Neutrophil (primary cell): ENCODE data around the gene GPR31.

Experiments
- H3K27ac ChIP-seq: fragments of 200-600 bp; sonication (generic); 2 replicates; pipeline ENCODE4 v1.5.1; 2016; ENCODE audit warnings: mild to moderate bottlenecking, moderate library complexity
- H3K27me3 ChIP-seq: fragments of 200-600 bp; sonication (generic); 2 replicates; pipeline ENCODE4 v1.6.0; 2016; ENCODE audit warnings: mild to moderate bottlenecking
- H3K36me3 ChIP-seq: fragments of 200-600 bp; sonication (generic); 2 replicates; pipeline ENCODE4 v1.5.1; 2017
- H3K4me1 ChIP-seq, 2 experiments: fragments of 200-600 bp in 1 of 2; sonication (generic) in 1 of 2; 1 replicate in 1 of 2; 2 replicates in 1 of 2; pipeline versions ENCODE4 v1.5.1 to v1.6.1; 2013 to 2016; ENCODE audit warnings: low read depth in 1 of 2, low read length in 1 of 2, mild to moderate bottlenecking in 1 of 2, moderate library complexity in 1 of 2; ENCODE audit not compliant: control insufficient read depth in 1 of 2, insufficient read depth in 1 of 2
- H3K4me3 ChIP-seq, 2 experiments: fragments of 200-600 bp in 1 of 2; sonication (generic) in 1 of 2; 1 replicate in 1 of 2; 2 replicates in 1 of 2; pipeline ENCODE4 v1.5.1; 2013 to 2016; ENCODE audit warnings: low read depth in 1 of 2, low read length in 1 of 2, mild to moderate bottlenecking in 1 of 2, moderate library complexity in 1 of 2
- H3K9me3 ChIP-seq: fragments of 200-600 bp; sonication (generic); 2 replicates; pipeline ENCODE4 v1.5.1; 2016
- TF ChIP-seq, protein P1 (sequence below): fragments of 200-600 bp; sonication (generic); IDR thresholded peaks from 2 replicates; pipeline ENCODE4 v1.5.1; 2016; ENCODE audit warnings: antibody characterized with exemption

GPR31 gene

DNA sequence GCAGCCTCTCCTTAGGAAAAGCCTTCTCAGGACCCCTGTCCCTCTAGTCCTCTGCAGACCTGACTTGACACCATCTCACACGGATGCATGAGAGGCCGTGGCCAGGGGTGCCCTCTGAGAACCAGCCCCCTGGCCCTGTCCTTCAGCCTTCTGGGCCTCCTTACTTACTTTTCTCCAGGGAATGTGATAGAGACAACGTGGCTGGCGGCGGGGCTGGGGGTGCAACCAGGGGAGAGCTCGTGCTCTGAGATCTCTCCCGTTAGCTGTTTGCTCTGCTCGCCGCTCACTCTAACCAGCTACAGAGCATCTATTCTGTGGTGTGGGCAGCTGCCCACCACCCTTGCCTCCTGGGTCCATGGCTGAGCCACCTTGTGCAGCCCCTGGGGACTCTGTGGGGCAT, 14.7 kb downstream of the GPR31 start:
- Histone ChIP-seq H3K27me3 (peaks cover 18% of the 10 kb centered on the region), H3K9me3 (no peaks in the 10 kb centered on the region), H3K27ac (no peak overlapping the region), H3K4me1 (no peaks in the 10 kb centered on the region), H3K36me3 (no peaks in the 10 kb centered on the region), H3K4me3 (no peak overlapping the region)
- TF ChIP-seq, protein P1, sequence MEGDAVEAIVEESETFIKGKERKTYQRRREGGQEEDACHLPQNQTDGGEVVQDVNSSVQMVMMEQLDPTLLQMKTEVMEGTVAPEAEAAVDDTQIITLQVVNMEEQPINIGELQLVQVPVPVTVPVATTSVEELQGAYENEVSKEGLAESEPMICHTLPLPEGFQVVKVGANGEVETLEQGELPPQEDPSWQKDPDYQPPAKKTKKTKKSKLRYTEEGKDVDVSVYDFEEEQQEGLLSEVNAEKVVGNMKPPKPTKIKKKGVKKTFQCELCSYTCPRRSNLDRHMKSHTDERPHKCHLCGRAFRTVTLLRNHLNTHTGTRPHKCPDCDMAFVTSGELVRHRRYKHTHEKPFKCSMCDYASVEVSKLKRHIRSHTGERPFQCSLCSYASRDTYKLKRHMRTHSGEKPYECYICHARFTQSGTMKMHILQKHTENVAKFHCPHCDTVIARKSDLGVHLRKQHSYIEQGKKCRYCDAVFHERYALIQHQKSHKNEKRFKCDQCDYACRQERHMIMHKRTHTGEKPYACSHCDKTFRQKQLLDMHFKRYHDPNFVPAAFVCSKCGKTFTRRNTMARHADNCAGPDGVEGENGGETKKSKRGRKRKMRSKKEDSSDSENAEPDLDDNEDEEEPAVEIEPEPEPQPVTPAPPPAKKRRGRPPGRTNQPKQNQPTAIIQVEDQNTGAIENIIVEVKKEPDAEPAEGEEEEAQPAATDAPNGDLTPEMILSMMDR: no peak

DNA sequence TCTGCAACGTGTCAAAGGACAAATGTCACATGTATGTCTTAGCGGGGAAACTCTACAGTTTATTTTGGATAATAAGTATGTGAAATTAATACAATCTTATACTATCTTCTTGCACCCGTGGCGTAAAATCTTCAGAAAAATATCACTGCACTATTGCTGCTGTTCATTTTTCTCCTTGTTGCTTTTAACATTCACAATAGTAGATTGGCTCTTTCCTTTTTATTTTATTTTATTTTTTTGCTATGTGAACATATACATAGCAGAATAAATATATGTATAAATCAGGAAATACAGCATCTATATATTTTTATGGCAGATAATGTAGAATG, 15.4 kb downstream of the GPR31 start:
- H3K4me1 ChIP-seq: no peaks in the 10 kb centered on the region
- H3K36me3 ChIP-seq: no peaks in the 10 kb centered on the region
- H3K27ac ChIP-seq: no peak overlapping the region
- no peaks in the 10 kb centered on the region for H3K9me3 ChIP-seq
- no peak overlapping the region for H3K4me3 ChIP-seq
- TF ChIP-seq, protein P1: no peak
- H3K27me3 ChIP-seq: peaks cover 22% of the 10 kb centered on the region

DNA sequence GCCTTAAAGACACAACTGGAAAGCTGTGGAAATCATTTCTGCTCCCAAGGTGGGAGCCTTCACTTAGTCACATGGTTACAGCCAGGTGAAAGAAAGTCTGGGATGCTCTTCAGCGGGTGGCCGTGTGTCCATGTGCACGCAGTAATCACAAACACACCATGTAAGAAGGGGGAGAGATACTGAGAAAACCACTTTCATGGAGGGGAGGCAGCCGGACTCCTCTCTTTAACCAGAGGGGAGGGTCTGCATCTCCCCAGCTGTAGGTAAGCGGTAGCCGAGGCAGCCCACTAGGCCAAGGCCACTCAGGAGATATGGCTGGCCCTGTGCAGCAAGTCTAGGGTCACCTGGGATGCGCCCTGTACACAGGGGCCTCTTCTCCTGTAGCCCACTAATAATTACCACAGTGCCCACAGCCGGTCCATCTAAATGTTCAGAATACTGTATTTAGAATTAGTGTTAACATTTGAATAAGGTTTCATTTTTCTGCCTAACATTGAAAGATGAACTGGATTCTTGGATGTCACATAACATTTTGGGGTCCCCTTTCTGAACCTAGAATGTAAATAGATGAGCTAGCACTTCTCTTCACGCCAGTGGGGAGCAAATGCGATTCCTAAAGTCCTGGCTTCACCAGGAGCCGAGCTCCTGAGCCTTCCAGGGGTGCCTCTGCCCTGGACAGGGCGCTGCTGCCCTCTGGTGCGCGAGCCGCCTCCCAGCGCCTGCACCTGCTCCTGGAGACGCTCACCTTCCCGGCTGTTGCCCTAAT, 15.9 kb downstream of the GPR31 start:
- H3K27ac ChIP-seq: no peak overlapping the region
- H3K36me3 ChIP-seq: no peaks in the 10 kb centered on the region
- TF ChIP-seq, protein P1: peak; percentile 70
- H3K9me3 ChIP-seq: no peaks in the 10 kb centered on the region
- peaks cover 22% of the 10 kb centered on the region for H3K27me3 ChIP-seq
- no peaks in the 10 kb centered on the region for H3K4me1 ChIP-seq
- no peak overlapping the region for H3K4me3 ChIP-seq

DNA sequence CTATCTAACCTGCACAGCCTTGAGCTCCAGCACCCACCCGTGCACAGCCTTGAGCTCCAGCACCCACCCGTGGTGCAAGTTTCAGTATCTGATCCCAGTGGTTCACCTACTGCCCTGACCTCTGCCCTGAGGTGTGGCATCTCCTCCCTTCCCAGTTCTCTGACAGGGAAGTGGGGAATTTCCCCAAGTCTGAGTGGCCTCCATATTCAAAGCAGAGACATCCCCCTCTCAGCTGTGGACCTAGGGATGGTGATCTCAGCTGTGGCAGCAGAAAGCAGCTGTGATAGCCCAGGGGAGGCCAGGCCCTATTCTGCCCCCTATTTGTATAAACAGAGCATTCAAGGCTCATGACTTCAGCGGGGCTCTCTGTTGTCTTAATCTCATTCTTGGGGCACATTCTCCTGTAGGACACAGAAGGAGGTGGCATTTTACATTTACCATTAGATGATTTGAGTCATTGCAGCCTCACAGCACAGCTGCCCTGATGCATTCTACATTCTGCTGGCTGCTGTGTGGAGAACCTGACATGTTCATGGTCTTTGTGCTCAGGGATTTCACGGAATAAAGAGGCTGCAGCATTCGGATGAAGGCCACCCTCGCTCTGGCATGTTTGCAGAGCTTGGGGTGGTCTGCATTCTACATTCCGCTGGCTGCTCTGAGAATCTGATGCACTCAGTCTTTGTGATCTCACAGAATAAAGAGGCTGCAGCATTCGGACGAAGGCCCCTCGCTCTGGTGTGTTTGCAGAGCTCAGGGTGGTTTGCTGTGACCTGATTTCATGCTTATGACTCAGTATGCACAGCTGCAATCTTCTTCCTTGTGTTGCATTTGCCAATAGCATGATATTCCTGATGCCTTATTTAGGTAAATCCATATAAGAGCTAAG, 16.9 kb downstream of the GPR31 start:
- H3K27me3 ChIP-seq: peaks cover 22% of the 10 kb centered on the region
- no peak overlapping the region for H3K4me3 ChIP-seq
- TF ChIP-seq, protein P1: no peak
- H3K36me3 ChIP-seq: no peaks in the 10 kb centered on the region
- no peak overlapping the region for H3K27ac ChIP-seq
- no peaks in the 10 kb centered on the region for H3K9me3 ChIP-seq
- H3K4me1 ChIP-seq: no peaks in the 10 kb centered on the region

DNA sequence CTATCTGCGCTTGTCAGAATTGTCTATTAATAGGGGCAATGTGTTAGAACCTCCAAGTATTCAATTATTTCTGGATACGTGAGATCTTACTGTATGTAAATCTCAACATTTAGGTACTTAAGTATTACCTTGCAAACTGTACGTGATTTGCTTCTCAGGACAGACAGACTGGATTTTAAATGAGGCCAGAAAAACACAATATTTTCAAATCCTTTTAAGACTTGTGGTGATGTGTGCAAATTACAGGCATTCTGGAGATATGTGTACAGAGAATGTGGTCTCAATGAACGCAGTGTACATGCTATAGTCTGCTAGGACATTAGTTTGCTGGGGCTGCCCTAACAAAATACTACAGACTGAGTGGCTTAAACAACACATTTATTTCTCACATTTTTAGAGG, 18.0 kb downstream of the GPR31 start:
- Histone ChIP-seq H3K27me3 (peaks cover 22% of the 10 kb centered on the region), H3K36me3 (no peaks in the 10 kb centered on the region), H3K9me3 (no peaks in the 10 kb centered on the region), H3K4me1 (no peaks in the 10 kb centered on the region), H3K27ac (no peak overlapping the region), H3K4me3 (no peak overlapping the region)
- TF ChIP-seq, protein P1: no peak
